Mammary epithelial cell (primary cell): ENCODE results near the gene BCAR1.

Experiments used
- CTCF ChIP-seq, 2 donors: IDR thresholded peaks in 1 of 2; conservative IDR thresholded peaks in 1 of 2; 2 replicates each; pipeline ENCODE4 v1.5.1; 2011 to 2012; ENCODE audit warnings: inconsistent platforms in 2 of 2, low read length in 2 of 2, mild to moderate bottlenecking in 2 of 2, control low read depth in 1 of 2, low read depth in 1 of 2; ENCODE audit not compliant: insufficient read depth in 1 of 2; ENCODE audit errors: extremely low read depth in 1 of 2
- EZH2 ChIP-seq: IDR thresholded peaks from 2 replicates; pipeline ENCODE4 v1.6.1; 2012; ENCODE audit warnings: low read length, inconsistent platforms, borderline replicate concordance

GRCh38 chr16:75262800-75263127 lies 11.3 kb upstream of the BCAR1 start:
- TF ChIP-seq CTCF (conservative IDR thresholded peaks at IDR 0.05 in 1 of 2, IDR thresholded peaks at IDR 0.05 in 1 of 2; ENCODE audit: extremely low read depth in 1 of 2, insufficient read depth in 1 of 2, low read depth in 1 of 2, low read length in 2 of 2) (no peak), EZH2 (no peak)
